SKM-1 treated with dmso at 0.1 percent for 144 hours (cell line): ENCODE data around the gene PHF19.

Experiments
- DNase-seq: peaks from one replicate; lab custom pipeline; 2025; ENCODE audit not compliant: unreplicated experiment; lab: John Stamatoyannopoulos, UW

Gene PHF19

GRCh38 chr9:120874226-120875194 lies 2.5 kb downstream of the PHF19 start:
- DNase-seq = no peak

GRCh38 chr9:120873512-120873911 lies 3.5 kb downstream of the PHF19 start:
- no peak for DNase-seq

- DNase-seq = no peak
These were observed 4.0 kb downstream of the PHF19 start for GRCh38 chr9:120872791-120873502.

GRCh38 chr9:120870206-120870605 lies 6.8 kb downstream of the PHF19 start:
- no peak for DNase-seq

DNA sequence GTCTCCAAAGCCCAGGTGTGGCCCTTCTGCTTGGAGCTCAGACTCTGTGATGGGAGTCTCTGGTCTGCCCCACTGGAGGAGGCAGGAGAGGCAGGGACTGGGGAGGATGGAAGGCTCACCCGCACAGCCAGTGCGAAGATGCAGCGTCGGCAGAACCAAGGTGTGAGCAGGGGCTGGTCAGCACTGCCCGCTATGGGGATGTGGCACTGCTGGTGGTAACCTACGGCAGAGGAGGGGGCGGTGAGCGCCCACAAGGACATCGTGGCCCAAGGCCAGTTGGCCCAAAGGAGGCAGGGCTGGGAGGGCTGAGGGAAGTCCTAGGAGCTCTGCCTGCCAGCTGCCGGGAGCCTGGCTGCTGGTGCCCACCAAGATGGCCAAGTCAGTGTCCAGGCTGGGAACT lies 7.3 kb downstream of the PHF19 start:
- no peak for DNase-seq

DNA sequence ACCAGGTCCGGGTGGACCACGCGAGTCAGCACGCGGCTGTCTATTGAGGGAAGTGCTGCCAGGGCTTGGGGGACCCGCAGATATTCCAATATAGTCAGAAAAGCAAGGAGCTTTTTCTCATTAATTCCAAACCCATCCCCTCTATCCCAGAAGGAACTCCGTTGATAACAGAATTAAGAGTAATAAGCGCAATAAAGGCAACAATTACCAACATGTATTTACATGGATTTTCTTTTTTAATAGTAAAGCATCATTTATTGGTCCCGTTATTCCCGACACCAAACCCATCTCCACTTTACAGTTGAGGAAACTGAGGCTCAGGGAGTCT lies 7.7 kb downstream of the PHF19 start:
- no peak for DNase-seq

DNA sequence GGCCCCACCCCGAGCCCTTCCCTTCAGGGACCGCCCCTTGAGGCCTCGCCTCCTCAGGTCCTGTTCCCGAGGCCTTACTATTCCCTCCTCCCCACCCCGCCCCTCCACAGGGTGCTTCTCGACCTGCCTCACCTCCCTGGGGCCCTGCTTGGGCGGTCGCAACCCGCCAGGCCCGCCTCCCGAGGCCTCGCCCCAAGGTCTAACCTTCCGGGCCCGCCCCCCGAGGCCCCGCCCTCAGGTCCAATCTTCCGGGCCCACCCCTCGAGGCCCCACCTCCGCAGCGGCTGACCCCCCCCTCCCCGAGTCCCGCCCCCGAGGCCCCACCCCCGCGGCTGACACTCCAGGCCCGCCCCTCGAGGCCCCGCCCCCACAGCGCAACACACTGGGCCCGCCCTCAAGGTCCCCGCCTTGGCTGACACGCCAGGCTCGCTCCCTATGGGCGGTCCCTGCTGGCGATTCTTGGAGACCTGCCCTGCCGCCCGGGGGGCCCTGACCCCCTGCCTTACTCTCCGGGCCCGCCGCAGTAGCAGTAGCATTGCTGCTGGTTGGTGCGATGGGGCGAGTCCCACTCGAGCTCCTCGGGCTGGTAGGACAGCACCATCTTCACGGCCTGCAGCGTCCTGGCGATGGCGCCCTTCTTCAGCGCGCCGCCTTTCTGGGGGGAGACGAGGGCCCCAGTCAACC lies 8.2 kb downstream of the PHF19 start:
- DNase-seq = peak; percentile 93

- DNase-seq = no peak
These were observed 8.7 kb downstream of the PHF19 start for GRCh38 chr9:120868339-120868675.

DNA sequence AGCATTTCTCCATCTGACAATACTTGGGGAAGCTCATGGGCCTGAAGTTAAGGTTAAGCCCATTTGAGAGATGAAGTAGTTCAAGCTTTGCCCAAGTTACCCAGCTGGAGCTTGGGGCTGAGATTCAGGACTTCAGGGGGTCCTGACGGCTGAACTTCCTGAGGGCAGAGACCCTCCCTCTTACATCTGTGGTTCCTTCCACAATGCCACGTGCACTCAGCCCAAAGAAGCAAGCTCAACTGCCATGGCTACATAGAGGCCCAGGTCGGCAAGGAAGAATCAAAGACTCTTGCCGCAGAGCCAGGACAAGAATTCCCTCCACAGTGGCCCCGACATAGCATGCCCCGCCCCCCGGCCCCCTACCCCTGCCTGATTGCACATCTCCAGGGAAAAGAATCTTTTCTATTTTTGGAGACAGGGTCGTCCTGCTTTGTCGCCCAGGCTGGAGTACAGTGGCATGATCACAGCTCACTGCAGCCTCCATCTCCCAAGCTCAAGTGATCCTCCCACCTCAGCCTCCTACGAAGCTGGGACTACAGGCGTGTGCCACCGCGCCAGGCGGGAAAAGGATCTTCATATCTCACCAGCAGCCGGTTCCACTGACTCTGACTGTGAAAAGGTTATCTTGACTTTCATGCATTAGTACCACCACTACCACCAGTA lies 9.2 kb downstream of the PHF19 start:
- DNase-seq = no peak

DNA sequence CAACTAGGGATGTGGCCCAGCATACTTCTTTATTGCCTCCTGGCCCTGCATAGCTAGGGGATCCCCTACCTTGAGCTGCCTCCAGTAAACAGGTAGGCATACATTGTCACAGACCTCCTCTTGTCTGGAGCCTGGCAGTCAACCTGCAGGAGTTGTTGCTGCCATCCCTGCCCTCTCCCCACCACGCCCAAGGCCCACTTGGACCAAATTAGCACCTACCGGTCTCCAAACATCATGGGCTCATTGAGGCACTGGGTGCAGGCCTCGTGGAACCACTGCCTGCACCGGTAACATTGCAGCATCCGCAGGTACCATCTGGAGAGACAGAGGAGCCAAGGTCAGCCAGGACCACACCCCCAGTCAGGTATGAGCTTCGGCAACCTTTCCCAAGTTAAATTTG lies 10.3 kb downstream of the PHF19 start:
- no peak for DNase-seq

GRCh38 chr9:120865809-120866208 lies 11.2 kb downstream of the PHF19 start:
- DNase-seq = no peak

DNA sequence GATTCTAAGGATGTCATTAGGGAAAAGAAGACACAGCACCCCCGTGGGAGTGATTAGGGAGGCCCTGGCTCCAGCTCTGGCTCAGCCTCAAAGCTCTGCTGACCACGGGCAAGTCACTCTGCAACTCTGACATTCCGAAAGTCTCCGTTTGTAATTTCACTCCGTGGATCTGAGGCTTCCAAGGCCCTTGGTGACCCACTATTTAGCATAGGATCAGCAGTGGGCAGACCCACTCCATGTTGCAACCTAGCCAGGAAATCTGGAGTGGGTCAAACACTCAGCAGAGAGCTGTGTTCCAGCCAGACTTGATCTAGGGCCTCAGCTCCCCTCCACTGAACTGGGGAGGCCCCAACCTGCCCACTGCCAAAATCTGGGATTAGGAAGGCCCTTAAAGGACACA lies 11.8 kb downstream of the PHF19 start:
- DNase-seq = no peak

DNA sequence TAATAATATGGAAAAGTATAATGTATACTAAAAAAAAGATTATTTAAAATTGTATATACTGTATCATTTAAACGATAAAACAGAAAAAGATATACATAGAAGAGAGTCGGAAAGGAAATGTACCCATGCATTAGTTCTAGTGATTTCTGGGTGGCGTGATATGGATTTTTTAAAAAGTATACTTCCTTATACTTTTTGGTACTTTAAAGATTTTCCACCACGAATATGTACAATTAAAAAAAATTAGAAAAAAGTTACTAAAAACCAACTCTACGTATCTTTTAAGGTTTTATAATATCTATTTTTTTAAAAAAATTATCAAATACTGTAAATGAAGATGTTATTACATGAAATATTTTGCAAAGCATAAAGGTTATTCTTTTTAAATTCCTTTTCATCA lies 12.3 kb downstream of the PHF19 start:
- DNase-seq = no peak

- DNase-seq = no peak
These were observed 13.2 kb downstream of the PHF19 start for GRCh38 chr9:120863833-120864232.

GRCh38 chr9:120862452-120862851 lies 14.5 kb downstream of the PHF19 start:
- no peak for DNase-seq

GRCh38 chr9:120861935-120862334 lies 15.1 kb downstream of the PHF19 start:
- no peak for DNase-seq

DNA sequence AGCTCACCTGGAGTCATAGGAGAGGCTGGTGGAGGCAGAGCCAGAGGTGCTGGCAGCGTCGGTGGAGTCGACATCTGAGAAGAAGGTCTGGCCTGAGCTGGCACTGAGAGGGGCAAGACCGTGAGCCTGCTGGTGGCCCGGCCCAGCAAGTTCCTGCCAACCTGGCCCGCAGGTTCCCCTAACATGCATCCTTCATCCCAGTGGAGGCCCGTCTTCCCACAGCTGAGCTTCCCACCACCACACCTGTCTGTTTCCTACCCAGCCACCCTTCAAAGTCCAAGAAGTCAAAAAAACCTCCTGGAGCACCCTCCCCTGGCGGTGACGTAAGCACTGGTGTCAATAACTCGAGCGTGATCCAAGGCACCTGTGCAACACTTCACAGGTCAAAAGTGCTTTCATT lies 16.9 kb downstream of the PHF19 start:
- no peak for DNase-seq

- DNase-seq = no peak
These were observed 17.6 kb downstream of the PHF19 start for GRCh38 chr9:120859361-120859760.

DNA sequence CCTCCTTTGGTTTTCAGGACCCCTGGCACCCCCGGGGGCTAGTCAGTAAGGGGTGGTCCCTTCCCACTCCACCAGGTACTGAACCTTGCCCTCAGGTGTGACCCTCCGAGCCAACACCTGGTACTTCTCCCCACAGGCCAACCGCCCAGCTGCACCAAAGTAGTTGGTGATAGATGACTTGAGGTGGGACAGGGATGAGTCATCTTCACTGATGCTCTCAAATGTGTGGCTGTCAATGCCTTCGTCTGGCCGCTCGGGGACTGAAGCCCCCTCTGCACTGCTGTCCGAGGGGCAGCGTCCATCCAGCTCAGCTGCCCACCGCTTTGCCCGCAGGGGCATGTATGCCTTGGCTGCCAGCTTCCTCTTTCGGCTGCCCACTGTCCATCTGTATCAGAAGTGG lies 19.1 kb downstream of the PHF19 start:
- DNase-seq = no peak

DNA sequence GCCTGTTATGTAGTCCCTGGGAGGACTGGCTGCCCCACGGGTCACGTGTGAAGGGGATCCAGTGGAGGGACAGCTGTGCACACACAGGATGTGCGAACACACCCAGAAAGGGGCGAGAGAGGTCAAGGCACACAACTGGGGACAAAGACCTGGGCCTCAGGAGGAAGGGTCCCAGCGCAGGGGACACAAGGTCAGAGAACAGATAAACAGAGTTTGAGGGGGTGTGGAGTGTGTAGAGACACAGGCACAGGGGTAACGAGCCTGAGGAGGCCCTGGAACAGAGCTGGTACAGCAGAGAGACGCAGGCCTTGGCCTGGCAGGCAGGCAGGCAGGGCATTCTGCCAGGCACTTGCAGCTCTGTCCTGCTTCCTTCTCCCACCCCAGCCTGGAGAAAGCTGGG lies 19.5 kb downstream of the PHF19 start:
- no peak for DNase-seq

DNA sequence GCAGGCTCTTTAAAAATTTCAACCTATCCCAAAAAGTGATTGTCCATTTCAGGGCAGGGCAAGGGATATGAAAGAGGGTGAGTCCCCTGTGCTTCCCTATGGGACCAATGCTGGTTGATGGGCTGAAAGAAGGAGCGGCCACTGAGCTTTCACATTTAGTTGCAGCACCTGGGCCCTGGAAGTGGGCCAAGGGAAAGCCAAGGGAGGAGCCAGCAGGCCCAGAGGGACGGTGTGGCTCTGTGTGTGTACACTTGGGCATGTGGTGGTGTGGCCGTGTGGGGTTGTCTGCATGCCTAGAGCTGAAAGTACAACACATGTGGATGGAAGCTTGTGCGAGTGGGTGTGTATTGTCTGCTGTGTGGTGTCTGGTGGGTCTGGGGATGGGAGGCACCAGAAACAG lies 20.3 kb downstream of the PHF19 start:
- no peak for DNase-seq
